ENCODE data around the gene ASPG. TPM values are rescaled to one million over a fixed set of nuclear protein-coding genes. Genes with fewer than 3 reads are reported as not detected.
A peak's percentile ranks its signal among the peaks of the same experiment; 100 is the strongest.

The ASPG gene
- total RNA-seq, 1 donor from 2014 or later, result not detected

- Mint-ChIP-seq H3K27me3 (no peaks in the 10 kb centered on the region), H3K9me3 (no peaks in the 10 kb centered on the region), H3K27ac (no peak overlapping the region), H3K4me1 (ENCODE audit: unreplicated experiment) (peaks cover 9% of the 10 kb centered on the region), H3K4me3 (no peak overlapping the region), H3K36me3 (no peaks in the 10 kb centered on the region)
- no peak for TF ChIP-seq CTCF (conservative IDR thresholded peaks at IDR 0.05)
- no peak for DNase-seq (ENCODE audit: extremely low spot score, unreplicated experiment)
Measured at GRCh38 chr14:104156142-104156541, 70.6 kb downstream of the ASPG start.

GRCh38 chr14:104157016-104157928 lies 71.8 kb downstream of the ASPG start:
- no peak overlapping the region for H3K4me3 Mint-ChIP-seq
- no peaks in the 10 kb centered on the region for H3K27me3 Mint-ChIP-seq
- peaks cover 5% of the 10 kb centered on the region for H3K4me1 Mint-ChIP-seq (ENCODE audit: unreplicated experiment)
- H3K27ac Mint-ChIP-seq, result no peak overlapping the region
- DNase-seq (ENCODE audit: extremely low spot score, unreplicated experiment), result no peak
- no peaks in the 10 kb centered on the region for H3K36me3 Mint-ChIP-seq
- no peaks in the 10 kb centered on the region for H3K9me3 Mint-ChIP-seq
- peak; percentile 44 for TF ChIP-seq CTCF (conservative IDR thresholded peaks at IDR 0.05)

- no peak for DNase-seq (ENCODE audit: extremely low spot score, unreplicated experiment)
- Mint-ChIP-seq H3K4me1 (ENCODE audit: unreplicated experiment) (no peaks in the 10 kb centered on the region), H3K27ac (no peak overlapping the region), H3K27me3 (no peaks in the 10 kb centered on the region), H3K9me3 (no peaks in the 10 kb centered on the region), H3K36me3 (no peaks in the 10 kb centered on the region), H3K4me3 (no peak overlapping the region)
- TF ChIP-seq CTCF (conservative IDR thresholded peaks at IDR 0.05), result no peak
Measured at GRCh38 chr14:104158827-104159798, 73.6 kb downstream of the ASPG start.

- no peak for DNase-seq (ENCODE audit: extremely low spot score, unreplicated experiment)
- no peaks in the 10 kb centered on the region for H3K27me3 Mint-ChIP-seq
- H3K27ac Mint-ChIP-seq, result no peak overlapping the region
- no peaks in the 10 kb centered on the region for H3K4me1 Mint-ChIP-seq (ENCODE audit: unreplicated experiment)
- no peaks in the 10 kb centered on the region for H3K9me3 Mint-ChIP-seq
- no peaks in the 10 kb centered on the region for H3K36me3 Mint-ChIP-seq
- no peak overlapping the region for H3K4me3 Mint-ChIP-seq
- TF ChIP-seq CTCF (conservative IDR thresholded peaks at IDR 0.05), result no peak
Measured at GRCh38 chr14:104159990-104160389, 74.5 kb downstream of the ASPG start.

GRCh38 chr14:104161602-104162367 lies 76.3 kb downstream of the ASPG start:
- no peak overlapping the region for H3K4me3 Mint-ChIP-seq
- DNase-seq (ENCODE audit: extremely low spot score, unreplicated experiment), result no peak
- no peaks in the 10 kb centered on the region for H3K9me3 Mint-ChIP-seq
- no peaks in the 10 kb centered on the region for H3K4me1 Mint-ChIP-seq (ENCODE audit: unreplicated experiment)
- no peaks in the 10 kb centered on the region for H3K27me3 Mint-ChIP-seq
- H3K36me3 Mint-ChIP-seq, result no peaks in the 10 kb centered on the region
- TF ChIP-seq CTCF (conservative IDR thresholded peaks at IDR 0.05), result no peak
- H3K27ac Mint-ChIP-seq, result no peak overlapping the region
